K562 (cell line): ENCODE results near the gene EFCAB13. TPM values are rescaled to one million over a fixed set of nuclear protein-coding genes. Genes with fewer than 3 reads are reported as not detected.

Source experiments
- ARID3B ChIP-seq: fragments of 250-450 bp; sonication (Bioruptor Pico); IDR thresholded peaks from 2 replicates; pipeline ENCODE4 v1.4.0; 2020; ENCODE audit warnings: borderline replicate concordance
- BMI1 ChIP-seq: fragments of 150-350 bp; IDR thresholded peaks from 2 replicates; pipeline ENCODE4 v1.6.1; 2014; ENCODE audit warnings: low read length
- CBFA2T3 ChIP-seq: fragments of 450-650 bp; IDR thresholded peaks from 2 replicates; pipeline ENCODE4 v1.6.1; 2017
- COPS2 ChIP-seq: fragments of 450-650 bp; conservative IDR thresholded peaks from 2 replicates; pipeline ENCODE4 v1.6.1; 2016; ENCODE audit warnings: mild to moderate bottlenecking, moderate library complexity
- ESRRB ChIP-seq: fragments of 250-450 bp; sonication (Bioruptor Pico); IDR thresholded peaks from 2 replicates; pipeline ENCODE4 v1.5.0; 2020; ENCODE audit warnings: mild to moderate bottlenecking, moderate library complexity, borderline replicate concordance
- MIER1 ChIP-seq: fragments of 450-650 bp; IDR thresholded peaks from 2 replicates; pipeline ENCODE4 v1.6.1; 2016; ENCODE audit warnings: antibody characterized with exemption, mild to moderate bottlenecking, low read depth
- RUNX1 ChIP-seq: sonication (generic); IDR thresholded peaks from 2 replicates; pipeline ENCODE4 v1.6.1; 2016; ENCODE audit warnings: antibody characterized with exemption, low read depth
- TAF15 ChIP-seq: fragments of 200-400 bp; formaldehyde crosslinking; IDR thresholded peaks from 2 replicates; pipeline ENCODE4 v1.6.1; 2017; ENCODE audit warnings: mild to moderate bottlenecking, low read depth, low read length, moderate library complexity
- TCF7 ChIP-seq: sonication (generic); IDR thresholded peaks from 2 replicates; pipeline ENCODE4 v1.6.1; 2016; ENCODE audit warnings: antibody characterized with exemption, borderline replicate concordance
- ZBTB40 ChIP-seq, 2 experiments: fragments of 450-650 bp in 1 of 2; sonication (generic) in 1 of 2; formaldehyde crosslinking in 1 of 2; IDR thresholded peaks; 2 replicates each; pipeline versions ENCODE4 v1.7.1 to v1.9.0; 2016 to 2022; ENCODE audit warnings: inconsistent platforms in 1 of 2, mild to moderate bottlenecking in 1 of 2, missing genetic modification reagents in 1 of 2
- ZNF584 ChIP-seq: fragments of 200-800 bp; sonication (Bioruptor generic); IDR thresholded peaks from 2 replicates; pipeline ENCODE4 v1.6.1; 2016; ENCODE audit warnings: low read depth, mild to moderate bottlenecking, missing genetic modification characterization, missing compliant biosample characterization
- ZNF639 ChIP-seq, 2 experiments: fragments of 200-800 bp in 1 of 2; sonication (Bioruptor generic) in 1 of 2; sonication (generic) in 1 of 2; formaldehyde crosslinking in 1 of 2; IDR thresholded peaks in 1 of 2; conservative IDR thresholded peaks in 1 of 2; 2 replicates each; pipeline versions ENCODE4 v1.5.0 to v1.6.1; 2016 to 2020; ENCODE audit warnings: missing compliant biosample characterization in 1 of 2, missing genetic modification characterization in 1 of 2, missing genetic modification reagents in 1 of 2
- ZNF76 ChIP-seq: fragments of 250-450 bp; sonication (Bioruptor Pico); IDR thresholded peaks from 2 replicates; pipeline ENCODE4 v1.4.0; 2020; ENCODE audit warnings: mild to moderate bottlenecking, moderate library complexity, borderline replicate concordance
- polyA plus RNA-seq, 8 experiments: library from polyadenylated mRNA; depleted of rRNA in 4 of 8; stranded (reverse) in 5 of 8; unstranded in 3 of 8; fragments of >200 nt; fragmentation: Nextera tagmentation in 2 of 8; fragmentation: Illumina TruSeq in 1 of 8; extraction: Ambion mirVana in 2 of 8; extraction: Trizol in 1 of 8; gene quantifications; 2 replicates each; pipeline versions ENCODE4 v1.2.1 to v1.2.3, GENCODE V29; 2011 to 2014; ENCODE audit warnings: inconsistent platforms in 1 of 8, missing spikeins in 1 of 8
- total RNA-seq, 7 experiments: library from RNA; depleted of rRNA in 6 of 7; stranded (reverse); fragments of >200 nt in 6 of 7; fragmentation: Illumina TruSeq in 2 of 7; extraction: Trizol in 2 of 7; gene quantifications; 2 replicates each; pipeline versions ENCODE4 v1.2.1 to v1.2.3, GENCODE V29; 2011 to 2021; ENCODE audit warnings: low replicate concordance in 1 of 7

The EFCAB13 gene
- total and polyA plus RNA-seq, 9 of the 15 experiments (the other 6 are each of a cell fraction or from before 2014, with no cell fraction given) = 0.32 to 1.3 (median 0.95) TPM

- TF ChIP-seq ZBTB40 (IDR thresholded peaks at IDR 0.05) (peak; percentile 13; the same call in 1 of the 2 replicates), ZBTB40 (CRISPR knock-in tag; IDR thresholded peaks at IDR 0.05) (no peak), TAF15 (no peak), ZNF584 (peak; percentile 37; the same call in 1 of the 2 replicates), ESRRB (no peak), BMI1 (no peak), COPS2 (no peak), ZNF76 (CRISPR knock-in tag) (no peak), TCF7 (peak; percentile 91; the same call in 1 of the 2 replicates), RUNX1 (no peak), ZNF639 (CRISPR knock-in tag; conservative IDR thresholded peaks at IDR 0.05 in 1 of 2, IDR thresholded peaks at IDR 0.05 in 1 of 2) (peak in 1 of 2 experiments; percentile 53; a peak in 1 of 4 replicates), ARID3B (no peak), MIER1 (no peak), CBFA2T3 (peak; percentile 91)
Observed at GRCh38 chr17:47291242-47291873, 32.4 kb upstream of the EFCAB13 start (continued).
